Endodermal cell (in vitro differentiated cells): ENCODE data around the gene SERPINA1. TPM values are rescaled to one million over a fixed set of nuclear protein-coding genes. Genes with fewer than 3 reads are reported as not detected.

Source experiments
- DNase-seq: peaks from one replicate; pipeline ENCODE4 v3.0.0-alpha.2; 2017
- H3K27ac ChIP-seq: 2 replicates; pipeline ENCODE4 v1.5.1; 2013; ENCODE audit warnings: mild to moderate bottlenecking, low read depth, low read length, moderate library complexity
- H3K27me3 ChIP-seq: 2 replicates; pipeline ENCODE4 v1.6.1; 2013; ENCODE audit warnings: mild to moderate bottlenecking, low read length, moderate library complexity; ENCODE audit not compliant: insufficient read depth, control insufficient read depth, poor library complexity, severe bottlenecking
- H3K36me3 ChIP-seq: 2 replicates; pipeline ENCODE4 v1.7.0; 2013; ENCODE audit warnings: mild to moderate bottlenecking, low read length, moderate library complexity; ENCODE audit not compliant: control insufficient read depth, insufficient read depth
- H3K4me1 ChIP-seq: one replicate; pipeline ENCODE4 v1.7.0; 2013; ENCODE audit warnings: low read length; ENCODE audit not compliant: control insufficient read depth, insufficient read depth
- H3K4me3 ChIP-seq: 2 replicates; pipeline ENCODE4 v1.5.1; 2013; ENCODE audit warnings: mild to moderate bottlenecking, low read length, moderate library complexity
- H3K9ac ChIP-seq: 2 replicates; pipeline ENCODE4 v1.6.1; 2013; ENCODE audit warnings: mild to moderate bottlenecking, low read length, moderate library complexity; ENCODE audit not compliant: poor library complexity, severe bottlenecking; ENCODE audit errors: extremely low read depth
- H3K9me3 ChIP-seq: 2 replicates; pipeline ENCODE4 v1.6.1; 2013; ENCODE audit warnings: mild to moderate bottlenecking, low read length, moderate library complexity; ENCODE audit not compliant: control insufficient read depth
- H3K27ac Mint-ChIP-seq: 2 replicates; pipeline ENCODE4 v1.8.0; 2020; ENCODE audit warnings: mixed read lengths
- H3K27me3 Mint-ChIP-seq: 2 replicates; pipeline ENCODE4 v1.8.0; 2021; ENCODE audit warnings: mild to moderate bottlenecking, mixed read lengths; ENCODE audit not compliant: insufficient read depth
- H3K36me3 Mint-ChIP-seq: 2 replicates; pipeline ENCODE4 v1.8.0; 2020; ENCODE audit warnings: low read depth, mixed read lengths
- H3K4me1 Mint-ChIP-seq: 2 replicates; pipeline ENCODE4 v1.8.0; 2020; ENCODE audit warnings: mixed read lengths
- H3K4me3 Mint-ChIP-seq: 2 replicates; pipeline ENCODE4 v1.8.0; 2020; ENCODE audit warnings: mild to moderate bottlenecking, moderate library complexity, mixed read lengths
- H3K9me3 Mint-ChIP-seq: 2 replicates; pipeline ENCODE4 v1.8.0; 2020; ENCODE audit warnings: mild to moderate bottlenecking, mixed read lengths
- WGBS, 2 experiments: methylation state at CpG; one replicate each; pipeline versions ENCODE4 v1.1.5 to v1.1.7; 2013; ENCODE audit warnings: missing lambda C conversion rate in 2 of 2, mixed read lengths in 1 of 2; ENCODE audit not compliant: insufficient coverage in 1 of 2, insufficient read length in 1 of 2; 5-methylcytosine and 5-hydroxymethylcytosine counted together
- total RNA-seq, 2 donors: library from RNA; stranded (reverse); fragmentation: NEBNext Ultra II Directional in 1 of 2; extraction: Animal tissue kit (Norgen Biotek cat#: 25700) in 1 of 2; gene quantifications; 2 replicates in 1 of 2; 3 replicates in 1 of 2; pipeline ENCODE4 v1.2.1, GENCODE V29; 2021
- TF ChIP-seq, protein P1 (sequence below): fragments of 200-600 bp; sonication (generic); conservative IDR thresholded peaks from 2 replicates; pipeline ENCODE4 v1.5.0; 2021; ENCODE audit warnings: antibody characterized with exemption, mild to moderate bottlenecking

The SERPINA1 gene
- total RNA-seq, 2 donors from 2014 or later, result 1.2 TPM; not detected in 1

DNA sequence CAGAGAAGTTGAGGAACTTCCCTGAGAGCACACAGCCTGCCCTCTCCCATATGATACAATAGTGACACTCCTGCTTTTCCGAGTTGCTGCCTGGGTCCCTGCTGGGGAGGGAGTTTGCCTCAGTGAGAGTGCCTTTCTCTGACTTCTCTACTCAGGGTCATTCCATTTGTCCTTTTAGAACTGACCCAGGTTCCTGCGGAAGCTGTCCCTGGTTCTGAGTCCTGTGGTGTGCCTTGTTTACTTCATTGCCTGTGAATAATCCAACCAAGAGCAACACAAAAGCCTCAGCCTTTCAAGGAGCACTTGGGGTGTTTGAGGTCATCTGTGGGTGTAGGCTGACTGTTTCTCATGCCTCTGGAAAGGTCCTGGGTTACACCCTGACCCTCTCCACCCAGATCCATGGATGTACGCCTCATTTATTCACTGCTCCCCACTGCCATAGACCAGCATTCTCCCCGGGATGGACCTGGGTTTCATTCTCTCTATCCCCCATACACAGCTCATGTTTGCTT lies 13.6 kb downstream of the SERPINA1 start:
- Histone ChIP-seq H3K27ac (no peak overlapping the region), H3K4me3 (no peak overlapping the region), H3K27me3 (no peaks in the 10 kb centered on the region), H3K9me3 (no peaks in the 10 kb centered on the region), H3K36me3 (no peaks in the 10 kb centered on the region), H3K9ac (no peak overlapping the region), H3K4me1 (peaks cover 7% of the 10 kb centered on the region)
- Mint-ChIP-seq H3K27ac (peak overlapping the region; percentile 69), H3K4me1 (peaks cover 26% of the 10 kb centered on the region), H3K4me3 (peak overlapping the region; percentile 13), H3K9me3 (no peaks in the 10 kb centered on the region), H3K27me3 (peaks cover 6% of the 10 kb centered on the region), H3K36me3 (no peaks in the 10 kb centered on the region)
- DNase-seq, result peak; percentile 37
- WGBS, 2 experiments, result 71 to 80% methylated on average over 1 to 4 of the region's 4 CpGs
- TF ChIP-seq, protein P1, sequence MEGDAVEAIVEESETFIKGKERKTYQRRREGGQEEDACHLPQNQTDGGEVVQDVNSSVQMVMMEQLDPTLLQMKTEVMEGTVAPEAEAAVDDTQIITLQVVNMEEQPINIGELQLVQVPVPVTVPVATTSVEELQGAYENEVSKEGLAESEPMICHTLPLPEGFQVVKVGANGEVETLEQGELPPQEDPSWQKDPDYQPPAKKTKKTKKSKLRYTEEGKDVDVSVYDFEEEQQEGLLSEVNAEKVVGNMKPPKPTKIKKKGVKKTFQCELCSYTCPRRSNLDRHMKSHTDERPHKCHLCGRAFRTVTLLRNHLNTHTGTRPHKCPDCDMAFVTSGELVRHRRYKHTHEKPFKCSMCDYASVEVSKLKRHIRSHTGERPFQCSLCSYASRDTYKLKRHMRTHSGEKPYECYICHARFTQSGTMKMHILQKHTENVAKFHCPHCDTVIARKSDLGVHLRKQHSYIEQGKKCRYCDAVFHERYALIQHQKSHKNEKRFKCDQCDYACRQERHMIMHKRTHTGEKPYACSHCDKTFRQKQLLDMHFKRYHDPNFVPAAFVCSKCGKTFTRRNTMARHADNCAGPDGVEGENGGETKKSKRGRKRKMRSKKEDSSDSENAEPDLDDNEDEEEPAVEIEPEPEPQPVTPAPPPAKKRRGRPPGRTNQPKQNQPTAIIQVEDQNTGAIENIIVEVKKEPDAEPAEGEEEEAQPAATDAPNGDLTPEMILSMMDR, result no peak

DNA sequence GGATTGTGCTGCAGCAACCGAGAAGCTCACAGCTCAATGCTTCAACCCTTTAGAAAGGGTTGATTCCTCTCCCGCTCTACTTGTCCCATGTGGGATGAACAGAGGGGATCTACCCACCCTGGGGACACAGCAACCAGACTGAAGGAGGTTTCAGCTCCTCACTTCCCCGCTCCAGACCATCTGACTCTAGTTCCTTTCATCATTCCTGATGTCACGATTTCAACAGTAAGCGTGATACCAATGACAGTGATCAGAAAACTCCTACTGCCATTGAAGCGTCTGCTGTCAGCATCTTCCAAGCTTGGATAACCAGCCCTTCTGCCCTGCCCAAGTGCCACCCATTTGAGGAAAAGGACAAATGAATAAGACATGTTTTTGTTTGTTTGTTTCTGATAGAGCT lies 14.3 kb downstream of the SERPINA1 start:
- Histone ChIP-seq H3K9me3 (no peaks in the 10 kb centered on the region), H3K36me3 (no peaks in the 10 kb centered on the region), H3K4me1 (peaks cover 7% of the 10 kb centered on the region), H3K9ac (no peak overlapping the region), H3K4me3 (no peak overlapping the region), H3K27ac (no peak overlapping the region), H3K27me3 (no peaks in the 10 kb centered on the region)
- no peaks in the 10 kb centered on the region for H3K27me3 Mint-ChIP-seq
- H3K36me3 Mint-ChIP-seq, result no peaks in the 10 kb centered on the region
- H3K4me1 Mint-ChIP-seq, result peaks cover 26% of the 10 kb centered on the region
- no peaks in the 10 kb centered on the region for H3K9me3 Mint-ChIP-seq
- H3K27ac Mint-ChIP-seq, result no peak overlapping the region
- peak; percentile 22 for DNase-seq
- H3K4me3 Mint-ChIP-seq, result no peak overlapping the region
- TF ChIP-seq, protein P1, result no peak
- WGBS, 2 experiments, result 91 to 100% methylated on average over 3 to 6 of the region's 6 CpGs

DNA sequence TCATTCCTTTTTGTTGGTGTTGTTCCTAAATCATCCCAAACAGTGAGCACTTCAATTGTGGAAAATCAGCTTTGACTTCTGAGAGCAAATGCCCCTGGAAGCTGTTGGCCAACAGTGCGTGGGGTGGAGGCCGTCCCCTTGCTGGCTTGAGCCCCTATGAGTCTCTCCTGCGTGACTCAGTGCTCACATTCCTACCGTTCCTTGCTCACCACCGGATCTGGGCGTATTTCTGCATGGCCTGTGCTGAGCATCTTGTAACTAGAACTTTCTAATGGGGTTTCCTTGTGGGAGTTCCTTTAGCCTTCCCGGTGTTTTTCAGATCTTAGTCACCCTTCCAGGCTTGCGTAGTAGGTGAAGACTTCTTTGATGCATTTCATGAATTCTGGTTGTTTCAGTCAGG lies 14.7 kb downstream of the SERPINA1 start:
- H3K36me3 ChIP-seq, result no peaks in the 10 kb centered on the region
- H3K27me3 ChIP-seq, result no peaks in the 10 kb centered on the region
- TF ChIP-seq, protein P1, result no peak
- WGBS, 2 experiments, result 84 to 87% methylated on average over 8 of the region's 8 CpGs
- H3K9ac ChIP-seq, result no peak overlapping the region
- Mint-ChIP-seq H3K36me3 (no peaks in the 10 kb centered on the region), H3K4me3 (no peak overlapping the region), H3K4me1 (peaks cover 26% of the 10 kb centered on the region), H3K27ac (no peak overlapping the region), H3K9me3 (no peaks in the 10 kb centered on the region), H3K27me3 (no peaks in the 10 kb centered on the region)
- DNase-seq, result peak; percentile 28
- H3K4me3 ChIP-seq, result no peak overlapping the region
- no peaks in the 10 kb centered on the region for H3K9me3 ChIP-seq
- peaks cover 7% of the 10 kb centered on the region for H3K4me1 ChIP-seq
- no peak overlapping the region for H3K27ac ChIP-seq
